ENCODE measurements around the gene GPSM1. TPM values are rescaled to one million over a fixed set of nuclear protein-coding genes. Genes with fewer than 3 reads are reported as not detected.

The GPSM1 gene
- total RNA-seq, 2 donors from 2014 or later = 8.5 to 12.3 TPM

- ATAC-seq = no peak
- no peak for DNase-seq (ENCODE audit: low spot score in 2 of 2)
- Mint-ChIP-seq H3K27ac (no peak overlapping the region), H3K9me3 (no peaks in the 10 kb centered on the region), H3K36me3 (no peaks in the 10 kb centered on the region)
Measured at GRCh38 chr9:136287960-136288753, 39.2 kb upstream of the GPSM1 start.

GRCh38 chr9:136289651-136290507, 37.5 kb upstream of the GPSM1 start:
- no peaks in the 10 kb centered on the region for H3K9me3 Mint-ChIP-seq
- DNase-seq (ENCODE audit: low spot score in 2 of 2) = no peak
- no peak for ATAC-seq
- no peak overlapping the region for H3K27ac Mint-ChIP-seq
- H3K36me3 Mint-ChIP-seq = no peaks in the 10 kb centered on the region

- DNase-seq (ENCODE audit: low spot score in 2 of 2) (no peak), ATAC-seq (no peak)
- no peaks in the 10 kb centered on the region for H3K36me3 Mint-ChIP-seq
- H3K9me3 Mint-ChIP-seq = no peaks in the 10 kb centered on the region
- no peak overlapping the region for H3K27ac Mint-ChIP-seq
Measured at GRCh38 chr9:136290508-136291000, 36.8 kb upstream of the GPSM1 start.

- H3K36me3 Mint-ChIP-seq = no peaks in the 10 kb centered on the region
- H3K9me3 Mint-ChIP-seq = no peaks in the 10 kb centered on the region
- DNase-seq (ENCODE audit: low spot score in 2 of 2) (no peak), ATAC-seq (no peak)
- H3K27ac Mint-ChIP-seq = no peak overlapping the region
Measured at GRCh38 chr9:136291306-136292025, 35.9 kb upstream of the GPSM1 start.

GRCh38 chr9:136292026-136292538, 35.3 kb upstream of the GPSM1 start:
- Mint-ChIP-seq H3K27ac (no peak overlapping the region), H3K9me3 (no peaks in the 10 kb centered on the region), H3K36me3 (no peaks in the 10 kb centered on the region)
- no peak for DNase-seq (ENCODE audit: low spot score in 2 of 2)
- no peak for ATAC-seq

- DNase-seq (ENCODE audit: low spot score in 2 of 2) (no peak), ATAC-seq (no peak)
- H3K27ac Mint-ChIP-seq = no peak overlapping the region
- no peaks in the 10 kb centered on the region for H3K9me3 Mint-ChIP-seq
- H3K36me3 Mint-ChIP-seq = no peaks in the 10 kb centered on the region
Measured at GRCh38 chr9:136292591-136293448, 34.5 kb upstream of the GPSM1 start.

- H3K36me3 Mint-ChIP-seq = no peaks in the 10 kb centered on the region
- DNase-seq (ENCODE audit: low spot score in 2 of 2) = no peak
- no peak for ATAC-seq
- no peak overlapping the region for H3K27ac Mint-ChIP-seq
- no peaks in the 10 kb centered on the region for H3K9me3 Mint-ChIP-seq
Measured at GRCh38 chr9:136293476-136294077, 33.8 kb upstream of the GPSM1 start.

GRCh38 chr9:136294437-136294836, 32.9 kb upstream of the GPSM1 start:
- no peaks in the 10 kb centered on the region for H3K9me3 Mint-ChIP-seq
- DNase-seq (ENCODE audit: low spot score in 2 of 2) (no peak), ATAC-seq (no peak)
- no peaks in the 10 kb centered on the region for H3K36me3 Mint-ChIP-seq
- H3K27ac Mint-ChIP-seq = no peak overlapping the region

GRCh38 chr9:136295055-136295454, 32.3 kb upstream of the GPSM1 start:
- ATAC-seq = no peak
- no peak overlapping the region for H3K27ac Mint-ChIP-seq
- no peak for DNase-seq (ENCODE audit: low spot score in 2 of 2)
- H3K9me3 Mint-ChIP-seq = no peaks in the 10 kb centered on the region
- no peaks in the 10 kb centered on the region for H3K36me3 Mint-ChIP-seq

GRCh38 chr9:136295542-136296433, 31.6 kb upstream of the GPSM1 start:
- Mint-ChIP-seq H3K27ac (no peak overlapping the region), H3K9me3 (no peaks in the 10 kb centered on the region), H3K36me3 (no peaks in the 10 kb centered on the region)
- ATAC-seq (no peak), DNase-seq (ENCODE audit: low spot score in 2 of 2) (no peak)

- no peak for ATAC-seq
- no peak for DNase-seq (ENCODE audit: low spot score in 2 of 2)
Measured at GRCh38 chr9:136296434-136297015, 30.8 kb upstream of the GPSM1 start.

GRCh38 chr9:136297016-136297691, 30.2 kb upstream of the GPSM1 start:
- no peak overlapping the region for H3K27ac Mint-ChIP-seq
- no peaks in the 10 kb centered on the region for H3K9me3 Mint-ChIP-seq
- no peaks in the 10 kb centered on the region for H3K36me3 Mint-ChIP-seq
- ATAC-seq = no peak
- no peak for DNase-seq (ENCODE audit: low spot score in 2 of 2)

More at GRCh38 chr9:136296434-136297015, 30.8 kb upstream of the GPSM1 start:
- Mint-ChIP-seq H3K36me3 (no peaks in the 10 kb centered on the region), H3K9me3 (no peaks in the 10 kb centered on the region), H3K27ac (no peak overlapping the region)

GRCh38 chr9:136297766-136298735, 29.3 kb upstream of the GPSM1 start:
- H3K27ac Mint-ChIP-seq = no peak overlapping the region
- no peaks in the 10 kb centered on the region for H3K36me3 Mint-ChIP-seq
- H3K9me3 Mint-ChIP-seq = no peaks in the 10 kb centered on the region
- no peak for ATAC-seq
- DNase-seq (ENCODE audit: low spot score in 2 of 2) = no peak

Measured in activated naive CD4-positive, alpha-beta T cell treated with anti-CD3 and anti-CD28 coated beads, Interleukin-2, amount 50 U/mL, for 72 hours (primary cell).